ENCODE results near the gene ZFYVE9.

ZFYVE9 gene

DNA sequence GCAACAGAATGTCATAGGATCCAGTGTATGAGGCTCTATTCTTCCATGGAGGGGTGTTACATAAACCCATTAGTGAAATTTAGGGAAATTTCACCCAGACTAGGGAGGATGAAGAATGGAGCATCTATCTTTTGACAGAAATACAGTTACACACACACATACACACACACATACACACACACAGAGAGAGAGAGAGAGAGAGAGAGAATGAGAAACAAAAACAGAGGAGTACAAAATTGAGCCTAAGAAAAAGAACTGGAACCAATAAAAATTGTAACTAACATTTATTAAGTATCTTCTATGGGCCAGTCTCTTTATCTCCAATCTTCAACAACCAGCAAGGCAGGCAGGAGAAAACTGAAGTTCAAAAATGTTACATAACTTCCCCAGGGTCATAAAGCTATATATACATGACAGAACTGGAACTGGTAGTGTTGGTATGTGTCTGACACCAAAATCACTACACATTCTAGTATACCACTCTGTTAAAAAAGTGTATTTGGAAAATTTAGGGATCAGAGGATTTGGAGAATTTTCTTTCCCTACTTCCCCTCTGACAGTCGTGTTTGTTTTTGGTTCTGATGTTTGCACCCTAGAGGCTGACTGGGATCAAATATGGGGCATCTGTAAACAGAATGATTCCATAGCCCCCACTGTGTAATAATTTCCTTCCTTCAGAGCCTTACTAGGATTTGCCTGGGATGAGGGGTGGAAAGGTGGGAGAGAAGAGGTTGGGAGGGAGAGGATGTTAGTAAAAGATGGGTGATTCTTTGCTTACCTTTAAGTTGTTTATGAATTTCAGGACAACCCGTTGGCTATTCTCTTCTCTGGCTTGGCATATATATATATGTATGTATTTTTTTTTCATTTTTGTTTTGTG, 1.0 kb upstream of the ZFYVE9 start:
- TF ChIP-seq, protein P1, sequence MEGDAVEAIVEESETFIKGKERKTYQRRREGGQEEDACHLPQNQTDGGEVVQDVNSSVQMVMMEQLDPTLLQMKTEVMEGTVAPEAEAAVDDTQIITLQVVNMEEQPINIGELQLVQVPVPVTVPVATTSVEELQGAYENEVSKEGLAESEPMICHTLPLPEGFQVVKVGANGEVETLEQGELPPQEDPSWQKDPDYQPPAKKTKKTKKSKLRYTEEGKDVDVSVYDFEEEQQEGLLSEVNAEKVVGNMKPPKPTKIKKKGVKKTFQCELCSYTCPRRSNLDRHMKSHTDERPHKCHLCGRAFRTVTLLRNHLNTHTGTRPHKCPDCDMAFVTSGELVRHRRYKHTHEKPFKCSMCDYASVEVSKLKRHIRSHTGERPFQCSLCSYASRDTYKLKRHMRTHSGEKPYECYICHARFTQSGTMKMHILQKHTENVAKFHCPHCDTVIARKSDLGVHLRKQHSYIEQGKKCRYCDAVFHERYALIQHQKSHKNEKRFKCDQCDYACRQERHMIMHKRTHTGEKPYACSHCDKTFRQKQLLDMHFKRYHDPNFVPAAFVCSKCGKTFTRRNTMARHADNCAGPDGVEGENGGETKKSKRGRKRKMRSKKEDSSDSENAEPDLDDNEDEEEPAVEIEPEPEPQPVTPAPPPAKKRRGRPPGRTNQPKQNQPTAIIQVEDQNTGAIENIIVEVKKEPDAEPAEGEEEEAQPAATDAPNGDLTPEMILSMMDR (IDR thresholded peaks at IDR 0.05) = no peak

DNA sequence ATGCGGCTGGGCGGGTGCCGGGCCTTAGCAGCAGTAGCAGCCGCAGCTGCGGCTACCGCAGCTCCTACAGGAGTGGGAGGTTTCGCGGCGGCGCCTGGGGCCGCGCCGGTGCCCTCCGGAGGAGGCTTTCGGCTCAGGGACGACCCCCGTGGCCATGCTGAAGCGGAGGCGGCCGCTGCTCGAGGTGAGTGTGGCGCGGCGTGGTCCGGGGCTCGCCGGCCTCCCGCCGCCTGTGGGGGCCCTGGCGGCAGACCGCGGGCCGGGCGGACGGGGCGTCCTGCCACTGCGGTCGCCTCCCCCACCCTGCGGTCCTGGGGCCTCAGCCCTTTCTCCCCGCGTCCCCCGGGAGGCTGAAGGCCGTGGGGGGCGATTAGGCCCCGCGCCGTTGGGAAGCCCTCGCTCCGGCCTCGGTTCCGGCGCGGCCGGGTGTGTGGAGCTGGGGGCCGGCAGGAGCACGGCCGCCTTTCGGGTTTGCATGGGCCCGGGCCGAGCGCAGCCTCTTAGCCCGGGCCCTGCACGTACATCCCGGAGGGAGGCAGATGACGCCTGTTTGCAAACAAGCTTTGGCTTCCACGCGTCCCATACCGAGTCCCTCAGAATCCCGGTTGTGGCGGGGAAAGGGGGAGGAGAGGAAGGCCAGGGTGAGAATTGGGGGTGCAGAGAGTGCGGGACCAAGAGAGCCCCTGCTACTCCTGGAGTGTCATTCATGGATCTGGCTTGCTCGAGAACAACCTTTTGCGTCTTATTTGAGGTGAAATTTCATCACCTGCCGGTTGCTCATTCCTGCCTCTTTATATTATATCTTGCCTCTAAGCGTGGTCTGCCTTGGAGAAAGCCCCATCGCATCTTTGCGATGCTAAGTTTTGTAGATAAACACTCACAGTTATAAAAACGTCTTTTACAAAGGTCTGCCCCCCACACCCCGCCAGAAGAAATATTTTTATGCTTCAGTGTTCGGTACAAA, 613 bp downstream of the ZFYVE9 start:
- TF ChIP-seq, protein P1 (IDR thresholded peaks at IDR 0.05) = peak; percentile 39

DNA sequence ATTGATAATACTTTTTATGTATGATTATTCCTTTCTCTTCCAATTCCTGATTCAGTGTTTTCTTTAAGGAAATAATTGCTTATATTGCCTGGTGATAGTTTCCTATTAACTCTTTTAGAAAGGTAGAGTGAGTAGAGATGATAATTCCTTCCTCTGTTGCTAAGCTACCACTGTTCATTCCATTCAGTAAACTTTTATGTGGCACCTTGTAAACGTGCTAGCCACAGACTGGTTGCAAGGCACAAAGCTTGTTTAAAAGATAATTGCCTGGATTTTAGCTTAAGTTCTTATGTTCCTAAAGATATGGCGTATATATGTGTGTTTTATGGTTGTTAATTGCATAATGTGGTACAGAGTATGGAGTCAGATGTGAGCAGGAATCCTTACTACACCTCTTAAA, 3.2 kb downstream of the ZFYVE9 start:
- TF ChIP-seq, protein P1 (IDR thresholded peaks at IDR 0.05) = no peak

DNA sequence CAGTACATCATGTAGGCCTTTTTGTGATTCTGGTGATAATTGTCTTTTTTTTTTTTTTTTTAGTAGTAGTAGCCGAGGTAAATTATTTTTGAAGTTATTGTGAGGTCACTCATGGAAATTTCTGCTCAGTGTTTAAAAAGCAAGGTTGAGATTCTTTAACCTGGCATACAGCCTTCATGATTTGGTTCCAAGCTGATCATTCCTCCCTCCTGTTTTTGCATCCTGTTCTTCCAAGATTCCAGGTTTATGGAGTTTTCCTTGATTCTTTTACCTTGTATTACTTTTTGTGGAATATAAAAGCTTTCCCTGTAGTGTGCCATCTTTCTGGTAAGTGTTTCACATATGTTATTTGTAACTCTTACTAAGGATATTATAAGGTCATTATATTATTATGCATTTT, 9.1 kb downstream of the ZFYVE9 start:
- TF ChIP-seq, protein P1 (IDR thresholded peaks at IDR 0.05) = no peak

DNA sequence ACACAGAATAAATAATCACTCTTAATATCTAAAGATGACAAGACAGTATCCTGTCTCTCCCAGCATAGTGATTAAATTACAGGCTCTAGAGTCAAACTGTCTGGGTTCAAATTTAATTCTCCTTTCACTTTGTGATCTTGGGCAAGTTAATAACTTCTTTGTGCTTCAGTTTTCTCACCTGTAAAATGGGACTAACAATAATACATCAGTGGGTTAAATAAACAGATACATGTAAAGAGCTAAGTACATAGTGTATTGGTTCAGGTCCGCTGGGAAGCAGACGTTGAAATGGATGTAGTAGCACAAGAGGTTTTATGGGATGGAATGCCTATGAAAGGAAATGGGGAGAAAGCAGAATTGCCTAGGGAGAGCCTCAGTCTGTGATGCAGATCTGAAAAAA, 10.7 kb downstream of the ZFYVE9 start:
- TF ChIP-seq, protein P1 (IDR thresholded peaks at IDR 0.05) = no peak

DNA sequence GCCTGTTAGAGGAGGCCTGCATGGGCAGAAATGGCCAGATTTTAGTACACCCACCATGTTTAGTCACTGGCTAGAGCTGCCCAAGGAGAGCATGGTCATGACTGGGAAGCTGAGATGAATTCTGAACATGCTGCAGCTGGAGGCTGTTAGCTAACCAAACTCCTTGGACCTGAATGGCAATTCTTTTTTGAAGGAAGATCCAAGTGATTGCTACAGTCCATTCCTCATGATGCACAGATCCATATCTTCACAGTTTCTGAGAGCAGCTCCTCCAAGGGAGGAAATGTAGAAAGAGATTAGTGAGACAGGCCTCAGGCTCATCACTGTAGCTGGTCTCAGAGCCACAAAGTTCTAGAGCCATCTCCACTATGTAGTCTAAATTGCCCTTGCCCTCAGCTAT, 11.1 kb downstream of the ZFYVE9 start:
- TF ChIP-seq, protein P1 (IDR thresholded peaks at IDR 0.05) = no peak

DNA sequence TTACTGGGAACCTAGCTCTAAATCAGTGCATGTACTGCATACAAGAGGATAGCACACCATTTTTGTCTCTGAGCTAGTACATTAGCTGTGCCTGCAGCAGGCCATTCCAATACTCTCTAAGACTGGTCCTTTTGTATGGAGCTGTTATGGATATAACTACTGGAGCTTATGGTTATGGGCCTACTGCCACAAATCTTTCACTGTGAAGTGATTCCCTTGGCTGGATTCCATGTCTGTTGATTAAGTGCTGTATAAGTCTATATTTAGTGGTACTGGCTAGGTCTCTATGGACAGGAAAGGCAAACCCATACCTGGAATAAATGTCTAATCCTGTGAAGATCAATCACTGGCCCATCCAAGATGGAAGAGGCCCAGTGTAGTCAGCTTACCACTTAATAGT, 12.0 kb downstream of the ZFYVE9 start:
- TF ChIP-seq, protein P1 (IDR thresholded peaks at IDR 0.05) = no peak

All from LNCAP (cell line).